Measurements from ENCODE around the gene GDF11.

GDF11 gene

GRCh38 chr12:55726971-55727370 lies 16.0 kb upstream of the GDF11 start:
- Histone ChIP-seq H3K9me3 (ENCODE audit: low read length) (no peaks in the 10 kb centered on the region), H3K4me3 (ENCODE audit: low read depth, low read length, poor library complexity, severe bottlenecking) (peak overlapping the region; percentile 76), H3K4me2 (ENCODE audit: low read length) (peak overlapping the region; percentile 95), H3K9me2 (ENCODE audit: low read depth, low read length) (no peaks in the 10 kb centered on the region), H3K36me3 (ENCODE audit: insufficient read depth, low read length) (no peaks in the 10 kb centered on the region), H3K27me3 (ENCODE audit: insufficient read depth, low read length) (no peaks in the 10 kb centered on the region), H3K27ac (ENCODE audit: low read depth, low read length, poor library complexity, severe bottlenecking) (peak overlapping the region; percentile 19), H3K79me2 (ENCODE audit: insufficient read depth, low read length) (no peaks in the 10 kb centered on the region), H2AFZ (ENCODE audit: low read length) (no peak overlapping the region), H3F3A (ENCODE audit: insufficient read depth, low read length) (peaks cover 3% of the 10 kb centered on the region; the same call in 1 of the 2 replicates), H4K20me1 (ENCODE audit: insufficient read depth, low read length) (no peaks in the 10 kb centered on the region), H3K9ac (ENCODE audit: low read length) (peak overlapping the region; percentile 82; the same call in 1 of the 2 replicates), H3K4me1 (ENCODE audit: insufficient read depth, low read length, severe bottlenecking) (peaks cover 50% of the 10 kb centered on the region)
- TF ChIP-seq CTCF (IDR thresholded peaks at IDR 0.05; ENCODE audit: low read length) (no peak), EZH2 (IDR thresholded peaks at IDR 0.05; ENCODE audit: borderline replicate concordance, low read length) (no peak)

- peaks cover 47% of the 10 kb centered on the region for H3K4me1 ChIP-seq (ENCODE audit: insufficient read depth, low read length, severe bottlenecking)
- H2AFZ ChIP-seq (ENCODE audit: low read length): no peak overlapping the region
- no peaks in the 10 kb centered on the region for H3K79me2 ChIP-seq (ENCODE audit: insufficient read depth, low read length)
- H3K36me3 ChIP-seq (ENCODE audit: insufficient read depth, low read length): no peaks in the 10 kb centered on the region
- peak overlapping the region; percentile 82 for H3K9ac ChIP-seq (ENCODE audit: low read length)
- H3K9me2 ChIP-seq (ENCODE audit: low read depth, low read length): no peaks in the 10 kb centered on the region
- no peaks in the 10 kb centered on the region for H3K27me3 ChIP-seq (ENCODE audit: insufficient read depth, low read length)
- H4K20me1 ChIP-seq (ENCODE audit: insufficient read depth, low read length): no peaks in the 10 kb centered on the region
- no peak overlapping the region for H3K27ac ChIP-seq (ENCODE audit: low read depth, low read length, poor library complexity, severe bottlenecking)
- TF ChIP-seq EZH2 (IDR thresholded peaks at IDR 0.05; ENCODE audit: borderline replicate concordance, low read length) (no peak), CTCF (IDR thresholded peaks at IDR 0.05; ENCODE audit: low read length) (no peak)
- peak overlapping the region; percentile 76 for H3K4me3 ChIP-seq (ENCODE audit: low read depth, low read length, poor library complexity, severe bottlenecking)
- H3K4me2 ChIP-seq (ENCODE audit: low read length): peak overlapping the region; percentile 95
- no peaks in the 10 kb centered on the region for H3K9me3 ChIP-seq (ENCODE audit: low read length)
- H3F3A ChIP-seq (ENCODE audit: insufficient read depth, low read length): peaks cover 3% of the 10 kb centered on the region; the same call in 1 of the 2 replicates
These were observed 15.2 kb upstream of the GDF11 start for GRCh38 chr12:55727643-55728185.

- Histone ChIP-seq H3K4me1 (ENCODE audit: insufficient read depth, low read length, severe bottlenecking) (peaks cover 41% of the 10 kb centered on the region), H3K9ac (ENCODE audit: low read length) (peak overlapping the region; percentile 82), H3F3A (ENCODE audit: insufficient read depth, low read length) (peaks cover 3% of the 10 kb centered on the region; the same call in 1 of the 2 replicates), H3K79me2 (ENCODE audit: insufficient read depth, low read length) (no peaks in the 10 kb centered on the region), H4K20me1 (ENCODE audit: insufficient read depth, low read length) (no peaks in the 10 kb centered on the region), H3K27me3 (ENCODE audit: insufficient read depth, low read length) (no peaks in the 10 kb centered on the region), H3K4me2 (ENCODE audit: low read length) (peak overlapping the region; percentile 95), H3K4me3 (ENCODE audit: low read depth, low read length, poor library complexity, severe bottlenecking) (peak overlapping the region; percentile 76), H2AFZ (ENCODE audit: low read length) (no peak overlapping the region), H3K36me3 (ENCODE audit: insufficient read depth, low read length) (no peaks in the 10 kb centered on the region), H3K9me2 (ENCODE audit: low read depth, low read length) (no peaks in the 10 kb centered on the region), H3K27ac (ENCODE audit: low read depth, low read length, poor library complexity, severe bottlenecking) (no peak overlapping the region), H3K9me3 (ENCODE audit: low read length) (no peaks in the 10 kb centered on the region)
- TF ChIP-seq CTCF (IDR thresholded peaks at IDR 0.05; ENCODE audit: low read length) (no peak), EZH2 (IDR thresholded peaks at IDR 0.05; ENCODE audit: borderline replicate concordance, low read length) (no peak)
These were observed 14.6 kb upstream of the GDF11 start for GRCh38 chr12:55728186-55728938.
